ENCODE measurements around the gene ZNF846.
A peak's percentile ranks its signal among the peaks of the same experiment; 100 is the strongest.
"Not testable (repeated sequence)": the region's sequence is repeated elsewhere in the genome, so short reads cannot be mapped to it uniquely, and the experiment has no call there.

ZNF846 gene

GRCh38 chr19:9782338-9782737 lies 13.8 kb upstream of the ZNF846 start:
- DNase-seq, result peak; percentile 43

DNA sequence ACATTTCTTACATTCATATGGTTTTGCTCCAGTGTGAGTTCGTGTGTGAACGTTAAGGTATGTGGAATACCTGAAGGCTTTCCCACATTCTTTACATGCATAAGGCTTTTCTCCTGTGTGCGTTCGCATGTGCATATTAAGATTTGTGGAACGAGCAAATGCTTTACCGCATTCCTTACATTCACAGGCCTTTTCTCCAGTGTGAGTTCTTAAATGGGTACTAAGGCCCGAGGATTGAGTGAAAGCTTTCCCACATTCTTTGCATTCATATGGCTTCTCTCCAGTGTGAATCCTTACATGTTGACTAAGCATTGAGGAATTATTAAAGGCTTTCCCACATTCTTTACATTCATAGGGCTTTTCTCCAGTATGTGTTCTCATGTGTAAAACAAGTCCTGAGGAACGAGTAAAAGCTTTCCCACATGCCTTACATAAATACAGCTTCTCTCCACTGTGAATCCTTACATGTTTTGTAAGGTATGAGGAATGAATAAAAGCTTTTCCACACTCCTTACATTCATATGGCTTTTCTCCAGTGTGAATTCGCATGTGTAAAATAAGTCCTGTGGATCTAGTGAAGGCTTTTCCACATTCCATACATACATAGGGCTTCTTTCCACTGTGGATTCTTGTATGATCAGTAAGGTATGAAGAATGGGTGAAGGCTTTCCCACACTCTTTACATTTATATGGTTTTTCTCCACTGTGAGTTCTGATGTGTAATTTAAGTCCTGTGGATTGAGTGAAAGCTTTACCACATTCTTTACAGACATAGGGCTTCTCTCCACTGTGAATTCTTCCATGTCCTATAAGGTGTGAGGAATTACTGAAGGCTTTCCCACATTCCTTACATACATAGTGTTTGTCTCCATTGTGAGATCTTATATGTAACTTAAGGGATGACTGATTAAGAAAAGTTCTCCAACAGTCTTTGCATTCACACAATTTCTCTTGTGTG lies 10.7 kb downstream of the ZNF846 start:
- DNase-seq, result no peak

DNA sequence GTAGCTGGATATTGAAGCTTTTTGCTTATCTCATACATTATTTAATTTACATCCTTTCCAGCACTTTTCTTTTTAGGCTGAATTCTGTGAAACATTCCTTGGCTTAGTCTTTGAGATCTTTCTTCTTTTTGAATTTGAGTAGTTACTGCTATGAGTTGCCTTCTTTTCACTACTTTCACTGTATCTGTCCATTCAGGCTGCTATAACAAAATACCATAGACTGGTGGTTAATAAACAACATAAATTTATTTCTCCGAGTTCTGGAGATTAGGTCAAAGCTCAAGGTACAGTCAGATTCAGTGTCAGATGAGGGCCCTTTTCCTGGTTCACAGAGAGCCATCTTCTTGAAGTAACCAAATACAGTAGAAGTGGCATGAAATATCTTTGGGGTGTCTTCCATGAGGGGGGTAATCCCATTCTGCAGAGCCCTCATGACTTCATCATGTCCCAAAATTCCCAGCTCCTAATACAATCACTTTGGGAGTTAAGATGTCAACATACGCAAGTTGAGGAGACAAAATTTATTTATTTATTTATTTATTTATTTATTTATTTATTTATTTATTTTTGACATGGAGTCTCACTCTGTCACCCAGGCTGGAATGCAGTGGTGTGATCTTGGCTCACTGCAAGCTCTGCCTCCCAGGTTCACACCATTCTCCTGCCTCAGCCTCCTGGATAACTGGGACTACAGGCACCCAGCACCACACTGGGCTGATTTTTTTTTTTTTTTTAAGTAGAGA lies 15.7 kb downstream of the ZNF846 start:
- no peak for DNase-seq

DNA sequence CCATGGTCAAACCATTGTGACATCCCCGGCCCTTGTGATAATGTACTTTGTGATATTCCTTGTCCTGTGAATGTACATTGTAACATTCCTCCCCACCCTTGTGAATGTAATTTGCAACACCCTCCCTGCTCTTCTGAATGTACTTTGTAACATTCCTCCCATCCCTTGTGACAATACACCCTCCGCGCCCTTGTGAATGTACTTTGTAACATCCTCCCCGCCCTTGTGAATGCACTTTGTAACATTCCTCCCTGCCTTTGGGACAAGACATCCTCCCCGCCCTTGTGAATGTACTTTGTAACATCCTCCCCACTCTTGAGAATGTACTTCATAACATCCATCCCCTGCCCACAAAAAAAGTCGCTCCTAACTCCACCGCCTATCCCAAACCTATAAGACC lies 17.1 kb downstream of the ZNF846 start:
- no peak for DNase-seq

DNA sequence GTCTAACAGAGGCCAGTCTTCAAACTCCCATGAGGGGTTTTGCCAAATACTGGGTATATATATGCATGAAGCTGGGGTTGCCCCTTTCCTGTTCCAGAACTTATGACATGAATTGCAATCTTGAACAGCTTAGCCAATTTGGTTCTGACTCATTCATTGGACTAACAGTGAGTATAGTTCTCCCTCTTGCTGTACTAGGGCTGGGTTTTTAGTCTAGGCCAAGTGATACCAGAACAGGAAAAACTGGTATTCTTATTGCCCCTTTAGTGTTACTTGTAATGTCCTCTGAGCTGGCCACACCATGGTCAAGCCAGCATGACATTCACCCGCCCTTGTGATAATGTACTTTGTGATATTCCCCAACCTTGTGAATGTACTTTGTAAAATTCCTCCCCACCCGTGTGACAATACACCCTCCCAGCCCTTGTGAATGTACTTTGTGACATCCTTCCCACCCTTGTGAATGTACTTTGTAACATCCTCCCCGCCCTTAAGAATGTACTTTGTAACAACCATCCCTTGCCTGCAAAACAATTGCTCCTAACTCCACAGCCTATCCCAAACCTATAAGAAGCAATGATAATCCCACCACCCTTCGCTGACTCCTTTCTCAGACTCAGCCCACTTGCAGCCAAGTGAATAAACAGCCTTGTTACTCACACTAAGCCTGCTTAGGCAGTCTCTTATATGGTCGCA lies 26.9 kb downstream of the ZNF846 start:
- no peak for DNase-seq

GRCh38 chr19:9735986-9736385 lies 32.6 kb downstream of the ZNF846 start:
- DNase-seq, result no peak

- DNase-seq, result not testable (repeated sequence)
Measured at GRCh38 chr19:9730056-9730455, 38.5 kb downstream of the ZNF846 start.

GRCh38 chr19:9729162-9729561 lies 39.4 kb downstream of the ZNF846 start:
- DNase-seq, result peak; percentile 52

GRCh38 chr19:9727644-9728043 lies 40.9 kb downstream of the ZNF846 start:
- DNase-seq, result no peak

- DNase-seq, result not testable (repeated sequence)
Measured at GRCh38 chr19:9725508-9726201, 42.9 kb downstream of the ZNF846 start.

DNA sequence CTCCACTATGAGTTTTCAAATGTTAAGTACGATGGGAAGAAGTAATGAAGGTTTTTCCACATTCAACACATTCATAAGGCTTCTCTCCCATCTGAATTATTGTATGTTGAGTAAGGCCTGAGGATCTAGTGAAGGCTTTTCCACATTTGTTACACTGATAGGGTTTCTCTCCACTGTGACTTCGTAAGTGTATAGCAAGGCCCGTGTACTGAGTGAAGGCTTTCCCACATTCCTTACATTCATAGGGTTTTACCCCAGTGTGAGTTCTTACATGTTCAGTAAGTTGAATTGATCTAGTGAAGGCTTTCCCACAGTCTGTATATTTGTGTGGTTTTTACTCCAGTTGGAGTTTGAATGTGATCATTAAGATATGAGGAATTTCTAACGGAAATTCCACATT lies 44.4 kb downstream of the ZNF846 start:
- no peak for DNase-seq

DNA sequence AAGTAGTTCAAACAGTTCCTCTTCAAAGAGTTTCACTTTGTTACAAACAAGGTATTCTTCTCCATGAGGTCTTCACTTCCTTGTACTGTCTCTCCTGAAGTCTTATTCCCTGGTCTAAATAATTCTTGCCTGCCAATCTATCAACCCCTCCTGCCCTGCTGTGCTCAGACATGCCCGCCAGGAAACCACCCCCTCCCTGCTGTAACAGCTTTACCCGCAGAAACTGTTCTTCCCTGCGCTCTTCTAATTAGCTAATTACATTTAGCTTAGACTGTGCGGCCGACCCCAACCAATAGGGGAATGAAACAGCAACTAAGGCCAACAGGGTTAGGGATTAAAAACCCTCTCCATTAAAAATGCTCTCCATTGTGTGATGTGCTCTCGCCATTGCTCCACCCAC lies 46.7 kb downstream of the ZNF846 start:
- peak; percentile 88 for DNase-seq

GRCh38 chr19:9720541-9720940 lies 48.0 kb downstream of the ZNF846 start:
- no peak for DNase-seq

DNA sequence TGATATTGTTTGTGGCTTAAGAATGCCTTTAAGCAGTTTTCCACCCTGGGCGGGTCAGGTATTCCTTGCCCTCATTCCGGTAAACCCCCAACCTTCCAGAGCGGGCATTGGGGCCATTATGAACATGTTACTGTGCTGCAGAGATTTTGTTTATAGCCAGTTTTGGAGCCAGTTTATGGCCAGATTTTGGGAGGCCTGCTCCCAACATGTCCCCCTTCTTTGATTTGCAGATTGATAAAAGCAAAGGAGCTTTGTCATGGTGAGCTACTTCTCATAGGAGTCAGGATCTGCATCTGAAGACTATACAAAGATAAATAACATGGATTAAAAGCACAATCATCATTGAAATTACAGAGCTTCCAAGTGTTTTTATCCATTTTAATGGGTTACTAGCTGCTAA lies 56.7 kb downstream of the ZNF846 start:
- no peak for DNase-seq

DNA sequence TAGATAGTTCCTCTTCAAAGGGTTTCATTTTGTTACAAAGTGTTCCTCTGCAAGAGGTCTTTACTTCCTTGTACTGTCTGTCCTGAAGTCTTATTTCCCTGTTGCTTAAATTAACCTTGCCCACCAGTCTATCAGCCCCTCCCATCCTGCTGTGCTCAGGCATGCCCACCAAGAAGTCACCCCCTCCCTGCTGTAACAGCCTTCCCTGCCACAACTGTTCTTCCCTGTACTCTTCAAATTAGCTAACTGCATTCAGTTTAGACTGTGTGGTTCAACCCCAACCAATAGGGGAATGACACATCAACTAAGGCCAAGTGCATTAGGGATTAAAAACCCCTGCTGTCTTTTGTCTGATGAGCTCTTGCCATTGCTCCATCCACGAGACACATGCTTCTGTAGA lies 59.2 kb downstream of the ZNF846 start:
- peak; percentile 97 for DNase-seq

DNA sequence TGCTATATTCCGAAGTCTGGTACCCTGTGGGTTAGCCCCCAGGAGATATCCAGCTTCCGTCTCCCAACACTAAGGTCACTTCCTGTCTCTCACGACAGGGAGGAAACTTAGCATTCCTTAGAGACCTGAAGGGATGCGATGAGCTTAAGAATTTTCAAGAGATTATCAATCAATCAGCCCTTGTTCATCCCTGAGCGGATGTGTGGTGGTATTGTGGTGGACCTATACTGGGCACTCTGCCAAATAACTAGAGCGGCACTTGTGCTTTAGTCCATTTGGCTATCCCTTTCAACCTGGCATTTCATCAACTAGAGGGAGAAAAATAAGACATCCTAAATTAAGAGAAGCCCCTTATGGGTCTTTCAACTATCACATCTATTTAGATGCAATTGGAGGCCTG lies 62.7 kb downstream of the ZNF846 start:
- DNase-seq, result no peak

GRCh38 chr19:9702186-9702585 lies 66.4 kb downstream of the ZNF846 start:
- DNase-seq, result no peak

Measured in MV-4-11 (cell line).